H9 (cell line): ENCODE results near the gene TSC1. TPM values are rescaled to one million over a fixed set of nuclear protein-coding genes. Genes with fewer than 3 reads are reported as not detected.

Experiments
- DNase-seq: peaks from one replicate; pipeline ENCODE4 v3.0.0-alpha.2; 2017
- H2AFZ ChIP-seq: one replicate; pipeline ENCODE4 v1.6.1; 2013; ENCODE audit warnings: mild to moderate bottlenecking, low read length, control low read depth, moderate library complexity
- H2AK5ac ChIP-seq: 2 replicates; pipeline ENCODE4 v1.6.1; 2013; ENCODE audit warnings: low read length, control low read depth, mixed read lengths; ENCODE audit not compliant: insufficient read length
- H2BK120ac ChIP-seq: one replicate; pipeline ENCODE4 v1.6.1; 2013; ENCODE audit warnings: low read depth, mild to moderate bottlenecking, low read length, control low read depth, inconsistent platforms; ENCODE audit not compliant: poor library complexity, severe bottlenecking
- H2BK12ac ChIP-seq: 2 replicates; pipeline ENCODE4 v1.6.1; 2013; ENCODE audit warnings: low read length, control low read depth, mixed read lengths, low read depth; ENCODE audit not compliant: insufficient read length
- H2BK15ac ChIP-seq: 2 replicates; pipeline ENCODE4 v1.6.1; 2013; ENCODE audit warnings: low read depth, low read length, control low read depth
- H2BK20ac ChIP-seq: one replicate; pipeline ENCODE4 v1.6.1; 2013; ENCODE audit warnings: low read depth, mild to moderate bottlenecking, low read length, control low read depth, inconsistent platforms; ENCODE audit not compliant: poor library complexity, severe bottlenecking
- H2BK5ac ChIP-seq: 2 replicates; pipeline ENCODE4 v1.6.1; 2013; ENCODE audit warnings: low read length, control low read depth, mixed read lengths; ENCODE audit not compliant: insufficient read length
- H3K14ac ChIP-seq: 2 replicates; pipeline ENCODE4 v1.6.1; 2013; ENCODE audit warnings: low read length, control low read depth; ENCODE audit not compliant: insufficient read depth
- H3K18ac ChIP-seq: 2 replicates; pipeline ENCODE4 v1.6.1; 2013; ENCODE audit warnings: low read depth, mild to moderate bottlenecking, mixed read lengths, low read length, control low read depth; ENCODE audit not compliant: insufficient read length
- H3K23ac ChIP-seq: 2 replicates; pipeline ENCODE4 v1.6.1; 2013; ENCODE audit warnings: low read length, control low read depth, mixed read lengths, low read depth; ENCODE audit not compliant: insufficient read length
- H3K23me2 ChIP-seq: 2 replicates; pipeline ENCODE4 v1.6.1; 2013; ENCODE audit warnings: low read depth, mild to moderate bottlenecking, mixed read lengths, low read length, control low read depth; ENCODE audit not compliant: insufficient read length, poor library complexity, severe bottlenecking
- H3K27ac ChIP-seq: 2 replicates; pipeline ENCODE4 v1.5.1; 2013; ENCODE audit warnings: low read length, control low read depth, mixed read lengths, low read depth; ENCODE audit not compliant: insufficient read length
- H3K27me3 ChIP-seq: 2 replicates; pipeline ENCODE4 v1.6.1; 2013; ENCODE audit warnings: low read length, control low read depth, inconsistent platforms; ENCODE audit not compliant: insufficient read depth
- H3K4ac ChIP-seq: 2 replicates; pipeline ENCODE4 v1.6.1; 2013; ENCODE audit warnings: low read depth, mild to moderate bottlenecking, control low read depth, inconsistent platforms, low read length, moderate library complexity
- H3K4me1 ChIP-seq: 2 replicates; pipeline ENCODE4 v1.6.1; 2013; ENCODE audit warnings: low read length, control low read depth, inconsistent platforms; ENCODE audit not compliant: insufficient read depth
- H3K4me2 ChIP-seq: 2 replicates; pipeline ENCODE4 v1.6.1; 2013; ENCODE audit warnings: low read length, control low read depth, mixed read lengths; ENCODE audit not compliant: insufficient read length, insufficient read depth
- H3K56ac ChIP-seq: 2 replicates; pipeline ENCODE4 v1.6.1; 2013; ENCODE audit warnings: low read depth, mild to moderate bottlenecking, mixed read lengths, low read length, control low read depth; ENCODE audit not compliant: insufficient read length
- H3K79me1 ChIP-seq: 2 replicates; pipeline ENCODE4 v1.6.1; 2013; ENCODE audit warnings: low read depth, mild to moderate bottlenecking, moderate library complexity, low read length, control low read depth, inconsistent platforms; ENCODE audit not compliant: insufficient read depth, poor library complexity, severe bottlenecking
- H3K79me2 ChIP-seq: 2 replicates; pipeline ENCODE4 v1.6.1; 2013; ENCODE audit warnings: low read length, control low read depth, inconsistent platforms; ENCODE audit not compliant: insufficient read depth
- H3K9ac ChIP-seq: 2 replicates; pipeline ENCODE4 v1.6.1; 2013; ENCODE audit warnings: low read length, control low read depth, mixed read lengths; ENCODE audit not compliant: insufficient read length; ENCODE audit errors: extremely low read depth
- H3K9me3 ChIP-seq: one replicate; pipeline ENCODE4 v1.6.1; 2013; ENCODE audit warnings: low read depth, low read length, inconsistent platforms; ENCODE audit not compliant: control insufficient read depth
- H3T11ph ChIP-seq: one replicate; pipeline ENCODE4 v1.6.1; 2013; ENCODE audit warnings: mild to moderate bottlenecking, low read length, control low read depth, inconsistent platforms
- H4K20me1 ChIP-seq: one replicate; pipeline ENCODE4 v1.6.1; 2013; ENCODE audit not compliant: control insufficient read depth, insufficient read length, insufficient read depth
- H4K5ac ChIP-seq: 2 replicates; pipeline ENCODE4 v1.6.1; 2013; ENCODE audit warnings: low read depth, mild to moderate bottlenecking, mixed read lengths, low read length, control low read depth; ENCODE audit not compliant: insufficient read length
- H4K8ac ChIP-seq: replicated peaks from 2 replicates; pipeline ENCODE4 v1.6.1; 2013; ENCODE audit warnings: low read length, control low read depth, mixed read lengths, low read depth; ENCODE audit not compliant: insufficient read length
- H4K91ac ChIP-seq: 2 replicates; pipeline ENCODE4 v1.6.1; 2013; ENCODE audit warnings: low read depth, mild to moderate bottlenecking, moderate library complexity, mixed read lengths, low read length, control low read depth; ENCODE audit not compliant: insufficient read length
- H3K27ac Mint-ChIP-seq, 3 experiments: 2 replicates in 2 of 3; 3 replicates in 1 of 3; pipeline ENCODE4 v1.8.0; 2020 to 2021; ENCODE audit warnings: mixed read lengths in 3 of 3, mild to moderate bottlenecking in 1 of 3, moderate library complexity in 1 of 3
- H3K27me3 Mint-ChIP-seq: 2 replicates; pipeline ENCODE4 v1.8.0; 2021; ENCODE audit warnings: low read depth, mild to moderate bottlenecking, moderate library complexity, mixed read lengths
- H3K36me3 Mint-ChIP-seq, 3 experiments: 2 replicates in 2 of 3; 3 replicates in 1 of 3; pipeline ENCODE4 v1.8.0; 2020 to 2021; ENCODE audit warnings: low read depth in 3 of 3, mixed read lengths in 3 of 3; ENCODE audit not compliant: insufficient read depth in 1 of 3
- H3K4me1 Mint-ChIP-seq, 2 experiments: 2 replicates each; pipeline ENCODE4 v1.8.0; 2020; ENCODE audit warnings: mixed read lengths in 2 of 2
- H3K4me3 Mint-ChIP-seq, 2 experiments: 2 replicates in 1 of 2; 3 replicates in 1 of 2; pipeline ENCODE4 v1.8.0; 2020 to 2021; ENCODE audit warnings: mild to moderate bottlenecking in 2 of 2, mixed read lengths in 2 of 2, moderate library complexity in 1 of 2
- H3K9me3 Mint-ChIP-seq, 2 experiments: 2 replicates in 1 of 2; 3 replicates in 1 of 2; pipeline ENCODE4 v1.8.0; 2020; ENCODE audit warnings: mild to moderate bottlenecking in 2 of 2, mixed read lengths in 2 of 2, moderate library complexity in 1 of 2
- WGBS: extraction: QIAGEN DNeasy Blood & Tissue Kit; methylation state at CpG from one replicate; pipeline ENCODE4 v1.1.7; 2013; ENCODE audit warnings: missing lambda C conversion rate, low lambda C conversion rate, mixed read lengths; ENCODE audit not compliant: insufficient read length; ENCODE audit errors: extremely low coverage; 5-methylcytosine and 5-hydroxymethylcytosine counted together
- total RNA-seq: library from RNA; stranded (reverse); gene quantifications from 2 replicates; pipeline ENCODE4 v1.2.1, GENCODE V29; 2021
- TF ChIP-seq, protein P1 (sequence below): fragments of 200-600 bp; sonication (generic); conservative IDR thresholded peaks from 3 replicates; pipeline ENCODE4 v1.8.0; 2021; ENCODE audit warnings: antibody characterized with exemption, mild to moderate bottlenecking

The TSC1 gene
- total RNA-seq, 1 experiment from 2014 or later, result 32.7 TPM

GRCh38 chr9:132965478-132965877, 21.1 kb upstream of the TSC1 start:
- no peaks in the 10 kb centered on the region for H3K36me3 Mint-ChIP-seq
- H2BK12ac ChIP-seq, result no peak overlapping the region
- no peaks in the 10 kb centered on the region for H3K4me1 ChIP-seq

More at GRCh38 chr9:132965478-132965877, 21.1 kb upstream of the TSC1 start:
- H2AK5ac ChIP-seq, result no peak overlapping the region
- no CpG with 5 or more reads among the region's 9 CpGs for WGBS
- H3K9me3 ChIP-seq, result no peaks in the 10 kb centered on the region
- DNase-seq, result no peak
- H2AFZ ChIP-seq, result no peak overlapping the region
- no peak overlapping the region for H2BK15ac ChIP-seq
- H4K20me1 ChIP-seq, result peaks cover 2% of the 10 kb centered on the region
- Mint-ChIP-seq H3K4me3 (no peak overlapping the region), H3K27ac (no peak overlapping the region), H3K4me1 (peaks cover 0 to 7% of the 10 kb centered on the region in 2 experiments), H3K9me3 (no peaks in the 10 kb centered on the region), H3K27me3 (peaks cover 9% of the 10 kb centered on the region)
- H2BK5ac ChIP-seq, result no peak overlapping the region
- H2BK120ac ChIP-seq, result no peak overlapping the region
- H3K79me2 ChIP-seq, result no peaks in the 10 kb centered on the region
- H3T11ph ChIP-seq, result no peak overlapping the region
- no peak overlapping the region for H4K8ac ChIP-seq
- no peak overlapping the region for H2BK20ac ChIP-seq
- no peak overlapping the region for H3K23ac ChIP-seq
- H3K27ac ChIP-seq, result no peak overlapping the region
- H3K4me2 ChIP-seq, result no peak overlapping the region
- no peak overlapping the region for H3K9ac ChIP-seq
- TF ChIP-seq, protein P1, sequence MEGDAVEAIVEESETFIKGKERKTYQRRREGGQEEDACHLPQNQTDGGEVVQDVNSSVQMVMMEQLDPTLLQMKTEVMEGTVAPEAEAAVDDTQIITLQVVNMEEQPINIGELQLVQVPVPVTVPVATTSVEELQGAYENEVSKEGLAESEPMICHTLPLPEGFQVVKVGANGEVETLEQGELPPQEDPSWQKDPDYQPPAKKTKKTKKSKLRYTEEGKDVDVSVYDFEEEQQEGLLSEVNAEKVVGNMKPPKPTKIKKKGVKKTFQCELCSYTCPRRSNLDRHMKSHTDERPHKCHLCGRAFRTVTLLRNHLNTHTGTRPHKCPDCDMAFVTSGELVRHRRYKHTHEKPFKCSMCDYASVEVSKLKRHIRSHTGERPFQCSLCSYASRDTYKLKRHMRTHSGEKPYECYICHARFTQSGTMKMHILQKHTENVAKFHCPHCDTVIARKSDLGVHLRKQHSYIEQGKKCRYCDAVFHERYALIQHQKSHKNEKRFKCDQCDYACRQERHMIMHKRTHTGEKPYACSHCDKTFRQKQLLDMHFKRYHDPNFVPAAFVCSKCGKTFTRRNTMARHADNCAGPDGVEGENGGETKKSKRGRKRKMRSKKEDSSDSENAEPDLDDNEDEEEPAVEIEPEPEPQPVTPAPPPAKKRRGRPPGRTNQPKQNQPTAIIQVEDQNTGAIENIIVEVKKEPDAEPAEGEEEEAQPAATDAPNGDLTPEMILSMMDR, result no peak
- no peak overlapping the region for H4K91ac ChIP-seq
- H4K5ac ChIP-seq, result no peak overlapping the region
- H3K4ac ChIP-seq, result no peak overlapping the region
- H3K79me1 ChIP-seq, result no peaks in the 10 kb centered on the region
- H3K27me3 ChIP-seq, result no peaks in the 10 kb centered on the region
- H3K56ac ChIP-seq, result no peak overlapping the region
- no peak overlapping the region for H3K18ac ChIP-seq
- H3K23me2 ChIP-seq, result no peaks in the 10 kb centered on the region
- no peak overlapping the region for H3K14ac ChIP-seq
